ENCODE measurements around the gene SLC26A8.

- TF ChIP-seq EZH2 (IDR thresholded peaks at IDR 0.05; ENCODE audit: low read depth, unreplicated experiment): no peak
- TF ChIP-seq STAT1 (IDR thresholded peaks at IDR 0.05; ENCODE audit: unreplicated experiment): no peak
Observed at GRCh38 chr6:35916056-35916455, 108.4 kb downstream of the SLC26A8 start.

Data from GM23338 (cell line).